Ammon's horn (tissue), 1 donor: ENCODE data around the gene TNPO1.

Experiments
- DNase-seq: peaks from one replicate; pipeline ENCODE4 v3.0.0-alpha.2; 2016; ENCODE audit warnings: low spot score

Gene TNPO1

DNA sequence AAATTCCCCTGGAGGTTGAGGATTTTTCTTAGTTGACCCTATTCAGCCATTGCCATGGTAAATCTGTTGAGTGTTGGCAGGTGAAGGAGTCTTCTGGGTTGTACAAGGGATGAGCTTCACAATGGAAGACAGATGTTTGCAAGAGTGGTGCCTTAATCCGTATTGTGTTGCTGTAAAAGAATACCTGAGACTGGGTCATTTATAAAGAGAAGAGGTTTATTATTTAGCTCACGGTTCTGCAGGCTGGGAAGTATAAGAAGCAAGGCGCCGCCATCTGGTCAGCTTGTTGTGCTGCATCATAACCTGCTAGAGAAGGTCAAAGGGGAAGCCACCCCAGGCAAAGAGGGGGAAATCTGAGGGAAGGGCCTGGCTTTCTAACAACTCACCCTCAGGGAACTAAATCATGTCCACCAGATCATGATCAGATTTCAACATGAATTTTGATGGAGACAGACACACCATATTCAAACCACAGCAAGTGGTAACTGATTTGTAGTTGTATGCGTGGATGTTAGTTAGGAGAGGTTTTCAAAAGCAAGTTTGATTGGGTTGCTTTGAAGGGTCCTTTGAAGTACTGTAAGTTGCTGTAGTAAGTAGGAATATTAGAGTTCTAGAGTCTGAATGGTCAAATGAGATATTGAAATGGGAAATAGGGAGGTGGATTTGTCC, 2.5 kb downstream of the TNPO1 start:
- DNase-seq, result peak; percentile 83

DNA sequence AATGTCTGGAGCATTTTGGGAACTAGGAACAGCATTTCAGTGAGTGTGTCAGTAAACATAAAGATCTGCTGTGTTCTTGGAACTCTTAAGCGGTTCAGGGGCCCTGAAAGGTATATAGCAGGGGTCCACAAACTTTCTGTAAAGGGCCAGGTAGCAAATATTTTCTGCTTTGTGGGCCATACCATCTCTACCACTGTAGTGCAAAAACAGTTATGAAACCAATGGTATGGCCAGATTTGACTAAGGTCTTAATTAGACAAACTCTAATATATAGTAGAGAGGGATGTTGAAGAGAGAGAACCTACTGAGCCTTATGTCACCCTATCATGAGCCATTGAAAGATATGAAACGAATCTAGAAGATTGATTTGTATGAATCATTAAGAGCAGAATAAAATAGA, 5.3 kb downstream of the TNPO1 start:
- no peak for DNase-seq

DNA sequence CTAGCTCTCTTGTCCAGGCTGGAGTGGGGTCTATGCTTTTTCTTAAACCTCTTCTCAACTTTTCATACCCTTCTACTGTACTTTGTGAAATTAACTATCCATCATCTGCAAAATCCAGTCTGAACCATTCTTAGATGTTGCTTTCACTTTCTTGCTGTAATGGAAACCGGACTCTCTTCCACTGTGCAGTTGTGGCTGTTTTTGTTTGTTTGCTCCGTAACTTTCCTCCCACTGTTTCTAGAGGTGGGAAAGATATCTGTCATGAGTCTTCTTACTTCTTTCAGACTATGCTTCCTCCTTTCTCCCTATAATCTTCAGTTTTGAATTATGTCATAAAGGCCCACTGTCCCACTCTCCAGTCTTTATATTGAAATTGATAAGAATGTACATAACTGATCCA, 6.5 kb downstream of the TNPO1 start:
- DNase-seq, result no peak

DNA sequence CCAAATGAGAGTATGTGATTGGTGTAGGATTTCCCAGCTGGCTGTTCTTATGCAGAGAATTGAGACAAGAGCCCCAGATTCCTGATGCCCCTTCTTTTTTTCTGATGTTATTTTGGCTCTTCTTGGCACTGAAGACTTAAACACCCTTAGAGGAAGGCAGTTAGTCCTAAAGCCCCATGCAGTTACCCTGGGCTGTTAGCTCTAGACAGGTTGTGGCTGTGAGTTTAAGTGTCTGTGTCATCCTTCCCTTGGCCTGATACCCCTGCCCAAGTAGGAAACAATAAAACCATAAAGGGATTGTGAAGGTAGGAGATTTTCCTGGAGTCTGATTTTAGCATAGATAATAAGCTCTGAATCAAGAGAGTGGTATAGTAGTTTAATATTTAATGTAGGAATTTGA, 13.2 kb downstream of the TNPO1 start:
- DNase-seq, result no peak

DNA sequence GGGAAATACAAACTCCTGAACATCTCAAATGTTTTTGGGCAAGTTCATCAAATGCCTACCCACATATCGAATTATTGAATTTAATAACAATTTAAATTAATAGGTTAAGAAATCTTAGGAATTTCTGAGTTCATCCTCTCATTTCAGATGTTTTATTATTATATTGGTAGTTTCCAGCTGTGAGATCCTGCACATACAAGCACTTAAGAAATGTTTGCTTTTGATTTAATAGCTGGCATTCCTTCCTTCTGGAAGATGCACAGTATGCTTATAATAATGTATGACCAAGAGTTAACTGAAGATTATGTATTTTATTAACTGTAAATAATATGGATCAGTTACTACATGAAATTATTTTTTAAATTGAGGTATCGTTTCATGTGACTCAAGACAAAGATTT, 13.9 kb downstream of the TNPO1 start:
- no peak for DNase-seq

DNA sequence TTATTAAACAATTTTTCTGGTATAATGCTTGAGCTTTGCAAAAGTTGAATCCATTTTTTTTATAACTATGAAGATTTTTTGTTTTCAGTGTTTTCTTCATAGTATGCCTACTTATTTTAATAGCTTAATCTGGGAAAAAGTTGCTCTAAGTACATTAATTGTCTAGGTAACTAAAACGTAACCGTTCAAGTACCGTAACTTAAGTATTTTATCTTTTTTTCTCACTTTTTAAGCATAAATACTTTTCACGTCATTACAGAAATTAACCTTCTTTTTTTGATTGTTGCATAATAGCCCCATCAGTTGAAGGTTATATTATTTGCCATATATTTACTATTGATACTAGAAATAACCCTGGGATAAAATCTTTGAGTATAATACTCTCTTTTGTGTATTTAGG, 15.2 kb downstream of the TNPO1 start:
- DNase-seq, result no peak

DNA sequence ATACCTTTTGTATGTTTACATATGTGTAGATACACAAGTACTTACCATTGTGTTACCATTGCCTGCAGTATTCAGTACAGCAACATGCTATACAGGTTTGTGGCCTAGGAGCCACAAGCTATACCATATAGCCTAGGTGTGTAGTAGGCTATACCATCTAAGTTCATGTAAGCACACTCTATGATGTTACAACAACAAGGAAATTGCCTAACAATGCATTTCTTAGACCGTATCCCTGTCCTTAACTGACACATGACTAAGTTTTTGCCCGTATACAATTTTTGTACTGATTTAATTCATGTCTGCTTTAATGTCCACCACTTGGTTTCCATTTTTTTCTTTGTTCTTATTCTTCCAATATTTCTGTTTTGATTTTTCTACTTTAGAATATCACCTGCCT, 18.5 kb downstream of the TNPO1 start:
- no peak for DNase-seq

DNA sequence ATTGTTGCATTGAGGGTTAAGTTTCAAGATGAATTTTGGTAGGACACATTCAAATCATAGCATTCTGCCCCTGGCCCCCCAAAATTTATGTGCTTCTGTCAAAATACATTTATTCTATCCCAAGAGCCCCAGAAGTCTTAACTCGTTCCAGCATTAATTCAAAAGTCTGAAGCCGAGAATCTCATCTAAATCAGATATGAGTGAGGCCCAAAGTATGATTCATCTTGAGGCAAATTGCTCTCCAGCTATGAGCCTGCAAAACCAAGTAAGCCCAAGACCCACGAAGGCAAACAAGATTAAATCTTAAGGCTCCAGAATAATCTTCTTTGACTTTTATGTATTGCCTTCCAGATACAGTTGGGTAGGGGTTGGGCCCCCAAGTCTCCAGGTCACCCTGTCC, 19.2 kb downstream of the TNPO1 start:
- no peak for DNase-seq

DNA sequence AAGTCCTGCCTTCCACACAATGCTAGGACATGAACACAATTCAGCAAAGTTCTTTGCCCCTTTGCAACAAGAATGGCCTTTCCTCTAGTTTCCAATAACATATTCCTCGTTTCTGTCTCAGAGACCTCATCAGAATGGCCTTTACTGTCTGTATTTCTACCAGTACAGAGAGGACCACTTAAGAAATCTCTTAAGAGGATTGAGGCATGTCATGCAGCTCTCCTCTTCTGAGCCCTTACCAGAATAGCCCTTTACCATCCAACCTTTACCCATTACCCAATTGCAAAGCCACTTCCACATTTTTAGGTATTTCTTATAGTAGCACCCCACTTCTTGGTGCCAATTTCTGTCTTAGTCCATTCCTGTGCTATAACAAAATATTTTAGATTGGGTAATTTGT, 20.3 kb downstream of the TNPO1 start:
- DNase-seq, result no peak

DNA sequence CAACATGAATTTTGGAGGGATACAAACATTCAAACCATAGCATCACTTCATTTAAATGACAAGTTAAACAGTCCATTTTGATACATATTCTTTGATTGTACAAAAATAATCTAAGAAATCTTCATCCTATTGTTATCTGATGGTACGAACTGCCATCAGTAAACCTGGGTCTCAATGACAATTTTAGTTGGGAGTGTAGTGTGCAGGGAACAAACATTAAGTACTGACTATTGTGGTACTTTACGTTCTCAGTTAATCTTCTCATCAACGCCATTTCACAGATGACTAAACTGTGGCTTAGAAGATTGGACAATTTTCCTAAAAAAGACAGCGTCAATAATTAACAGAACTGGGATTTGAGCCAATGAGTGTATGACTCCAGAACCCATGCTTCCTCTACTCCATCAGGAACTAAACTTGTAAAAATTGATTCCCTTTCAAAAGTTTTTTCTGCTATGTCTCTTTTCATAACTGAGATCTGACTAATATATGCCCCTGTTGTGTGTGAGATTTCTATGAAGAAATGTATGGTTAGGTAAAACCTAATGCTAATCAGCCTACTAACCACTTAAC, 21.1 kb downstream of the TNPO1 start:
- DNase-seq, result no peak

DNA sequence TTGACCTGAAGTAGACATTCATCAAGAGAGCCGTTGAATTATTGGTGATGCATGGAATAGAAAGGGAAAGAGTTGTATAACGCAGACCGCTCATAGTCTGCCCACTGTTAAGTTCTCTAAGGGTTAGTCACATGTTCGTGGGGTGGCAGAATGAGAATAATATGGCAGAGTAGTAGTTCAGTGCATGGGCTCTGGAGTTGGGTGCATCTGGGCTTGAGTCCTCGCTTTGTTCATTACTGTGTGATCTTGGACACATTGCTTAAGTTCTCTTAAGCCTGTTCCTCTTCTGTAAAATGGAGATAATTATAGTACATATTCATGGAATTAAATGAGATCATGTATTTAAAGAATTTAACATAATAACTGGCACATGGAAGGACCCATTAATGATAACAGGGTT, 23.6 kb downstream of the TNPO1 start:
- DNase-seq, result no peak

DNA sequence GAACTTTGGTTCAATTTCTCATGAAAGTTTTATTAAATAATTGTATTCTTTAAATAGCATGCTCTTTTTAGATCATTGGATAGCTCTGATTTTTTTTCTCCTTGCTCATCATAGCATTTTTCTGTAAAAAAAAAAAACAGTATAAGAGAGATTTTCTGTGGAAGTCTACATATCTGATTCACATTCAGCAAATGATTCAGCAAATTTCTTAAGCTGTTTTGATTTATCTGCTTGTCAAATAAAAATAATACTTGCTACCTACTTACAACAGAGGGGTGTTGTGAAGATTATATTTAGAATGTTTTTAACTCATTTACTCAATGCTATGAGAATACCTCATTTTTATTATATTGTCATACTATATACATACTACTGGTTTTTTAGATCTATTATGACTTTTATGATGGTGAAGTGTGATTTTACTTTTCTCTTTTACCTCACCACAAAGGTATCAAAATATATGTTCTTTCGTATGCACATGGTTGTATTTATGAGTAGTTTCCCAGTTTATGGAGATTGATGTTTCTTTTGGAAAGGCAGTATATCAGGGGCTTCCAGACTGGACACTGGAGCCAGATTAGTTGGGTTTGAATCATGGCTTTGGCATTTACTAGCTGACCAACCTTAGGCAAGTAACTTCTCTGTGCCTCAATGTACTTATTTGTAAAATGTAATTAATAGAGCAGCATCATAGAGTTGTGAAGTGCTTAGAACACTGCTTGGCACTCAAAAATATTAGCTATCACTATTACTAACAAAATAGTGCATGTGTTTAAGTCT, 25.5 kb downstream of the TNPO1 start:
- no peak for DNase-seq

DNA sequence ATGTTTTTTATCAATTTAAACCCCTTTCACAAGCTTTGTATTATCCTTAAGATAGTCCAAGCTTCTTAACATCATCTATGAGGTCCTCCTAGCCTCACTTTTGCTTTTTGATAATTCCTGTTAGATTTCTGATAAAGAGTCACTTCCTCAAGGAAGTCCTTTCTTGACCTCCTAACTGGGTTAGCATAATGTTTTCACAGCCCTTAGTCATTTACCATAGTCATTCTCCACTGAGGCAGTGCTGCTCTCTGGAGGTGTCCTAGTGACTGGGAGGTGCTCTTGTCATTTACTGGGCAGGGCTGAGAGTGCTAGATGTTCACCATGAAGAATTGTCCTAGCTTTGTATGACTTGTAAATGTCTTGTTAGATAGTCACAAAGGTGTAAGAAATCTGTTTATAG, 26.4 kb downstream of the TNPO1 start:
- no peak for DNase-seq

DNA sequence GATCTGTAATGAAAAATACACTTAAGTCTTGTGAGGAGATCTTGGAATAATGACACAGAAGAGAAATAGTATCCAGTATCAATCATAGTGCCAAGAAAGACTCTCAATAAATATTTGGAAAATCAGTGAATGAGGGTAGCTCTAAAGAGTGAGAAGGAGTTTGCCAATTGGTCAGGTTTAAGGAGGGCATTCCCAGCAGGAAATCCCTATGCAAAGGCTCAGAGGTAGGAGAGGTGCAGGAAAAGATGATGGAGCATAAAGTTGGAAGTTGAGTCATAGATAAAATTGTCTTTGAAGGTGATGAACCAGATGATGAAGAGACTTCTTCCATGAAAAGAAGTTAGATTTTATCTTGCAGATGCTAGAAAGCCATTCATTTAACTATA, 27.8 kb downstream of the TNPO1 start:
- no peak for DNase-seq

DNA sequence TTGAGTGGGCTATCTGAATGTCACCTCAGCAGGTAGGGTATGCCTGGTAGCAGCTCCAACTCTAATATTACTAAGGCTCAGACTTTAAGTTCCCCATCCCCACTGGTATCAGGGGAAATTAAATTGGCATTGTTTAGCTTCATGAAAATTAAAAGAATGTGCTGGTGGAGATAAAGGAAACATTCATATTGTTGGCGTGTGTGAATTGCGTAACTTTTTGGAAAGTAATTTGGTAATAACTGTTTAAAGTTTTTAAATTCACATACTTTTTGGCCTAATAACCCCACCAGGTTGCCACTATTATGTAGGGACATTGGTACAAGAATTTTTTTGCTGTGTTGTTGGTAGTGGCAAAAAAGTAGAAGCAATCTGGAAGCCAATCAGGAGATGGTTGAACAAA, 29.4 kb downstream of the TNPO1 start:
- DNase-seq, result no peak

DNA sequence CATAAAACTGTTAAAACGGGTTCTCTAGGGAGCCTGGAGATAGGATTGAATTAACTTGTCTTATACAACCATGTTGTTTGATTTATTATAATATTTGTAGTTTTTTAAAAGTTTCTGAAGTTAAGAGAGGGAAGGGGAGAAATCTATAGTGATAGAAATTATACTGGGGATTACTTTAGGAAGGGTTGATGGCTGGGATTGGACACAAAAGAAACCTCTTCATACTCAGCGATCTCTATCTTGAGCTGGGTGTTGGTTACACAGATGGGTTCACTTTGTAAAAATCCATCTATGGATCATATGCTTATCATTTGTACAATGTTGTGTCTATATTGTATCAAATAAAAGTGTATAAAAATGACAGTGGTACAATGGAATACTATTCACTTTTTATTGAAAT, 30.0 kb downstream of the TNPO1 start:
- DNase-seq, result no peak

DNA sequence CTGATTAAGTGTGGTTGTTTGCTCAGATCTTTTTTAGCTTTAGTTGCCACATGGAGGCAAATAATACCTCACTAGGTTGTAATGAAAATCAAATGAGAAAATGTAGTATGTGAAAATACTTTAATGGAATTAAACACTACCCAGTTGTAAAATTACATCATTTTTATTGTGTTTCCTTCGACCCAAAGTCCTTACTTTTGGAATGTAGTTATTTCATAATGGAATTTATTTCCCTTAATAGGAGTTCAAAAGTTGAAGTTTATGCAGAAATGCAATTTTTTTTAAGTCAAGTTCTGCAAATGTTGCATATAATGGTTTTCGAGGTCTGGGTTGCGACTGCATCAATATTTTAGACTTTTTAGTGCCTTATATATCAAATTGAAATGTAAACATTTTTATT, 31.0 kb downstream of the TNPO1 start:
- DNase-seq, result no peak

DNA sequence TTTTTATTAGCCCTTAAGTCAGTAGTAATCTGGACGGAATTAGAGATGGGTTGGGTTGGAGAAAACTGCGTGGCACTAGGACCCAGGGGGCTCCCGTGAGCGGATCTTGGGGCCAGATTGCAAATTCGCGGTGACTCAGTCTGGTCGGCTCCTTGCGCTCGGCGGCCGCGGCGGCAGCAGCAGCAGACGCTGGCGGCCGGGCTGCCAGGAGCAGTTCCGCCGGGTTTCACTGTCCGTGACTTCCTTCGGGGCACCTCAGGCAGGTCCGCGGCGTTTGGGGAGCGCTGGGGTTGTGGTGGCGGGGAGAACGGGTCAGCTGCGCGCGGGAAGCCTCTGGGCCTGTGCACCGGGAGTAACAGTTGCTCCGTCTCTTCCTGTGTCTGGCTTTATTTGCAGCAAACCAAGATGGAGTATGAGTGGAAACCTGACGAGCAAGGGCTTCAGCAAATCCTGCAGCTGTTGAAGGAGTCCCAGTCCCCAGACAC, 31.6 kb downstream of the TNPO1 start:
- peak; percentile 94 for DNase-seq

DNA sequence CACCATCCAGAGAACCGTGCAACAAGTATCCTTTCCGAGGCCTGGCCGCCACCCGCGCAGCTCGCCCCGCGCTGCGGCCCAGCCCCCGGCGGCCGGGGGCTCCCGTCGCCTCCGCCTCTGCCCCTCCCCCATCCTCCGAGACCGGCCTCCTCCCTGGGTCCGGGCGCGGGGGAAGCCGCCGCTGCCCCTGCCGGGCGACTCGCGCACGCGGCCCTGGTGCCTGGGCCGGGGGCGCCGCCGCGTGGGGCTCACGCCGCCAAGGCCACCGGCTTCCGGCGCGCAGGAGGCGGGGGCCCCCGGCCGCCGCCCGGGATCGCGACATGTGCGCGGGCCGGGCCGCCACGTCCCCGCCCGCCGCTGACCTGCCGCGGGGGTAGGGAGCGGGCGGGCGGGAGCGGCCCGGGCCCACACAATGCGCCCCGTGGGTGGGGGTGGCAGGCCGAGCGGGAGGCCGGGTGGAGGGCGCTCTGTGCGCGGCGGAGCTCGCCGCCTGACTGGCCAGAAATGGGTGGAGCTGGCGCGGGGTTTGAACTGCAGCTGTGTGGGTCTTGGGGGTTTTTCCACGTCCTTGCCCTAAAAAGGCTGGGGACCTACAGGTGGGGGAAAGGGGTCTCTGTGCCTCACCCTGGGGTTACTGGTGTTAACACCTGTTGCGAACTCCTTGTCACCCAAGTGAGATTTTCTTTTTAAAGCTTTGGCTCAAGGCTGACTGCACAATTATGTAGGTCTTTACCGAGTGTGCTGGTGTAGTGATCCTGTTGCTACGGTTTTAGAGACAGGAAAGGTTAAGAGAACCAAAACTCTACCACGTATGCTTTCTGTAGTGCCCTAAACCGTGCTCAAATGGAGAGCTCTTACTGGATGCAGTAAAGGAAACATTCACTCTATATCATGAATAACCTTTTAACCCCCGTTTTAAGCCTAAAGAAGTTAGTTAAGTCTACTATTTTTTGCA, 32.3 kb downstream of the TNPO1 start:
- peak; percentile 55 for DNase-seq

DNA sequence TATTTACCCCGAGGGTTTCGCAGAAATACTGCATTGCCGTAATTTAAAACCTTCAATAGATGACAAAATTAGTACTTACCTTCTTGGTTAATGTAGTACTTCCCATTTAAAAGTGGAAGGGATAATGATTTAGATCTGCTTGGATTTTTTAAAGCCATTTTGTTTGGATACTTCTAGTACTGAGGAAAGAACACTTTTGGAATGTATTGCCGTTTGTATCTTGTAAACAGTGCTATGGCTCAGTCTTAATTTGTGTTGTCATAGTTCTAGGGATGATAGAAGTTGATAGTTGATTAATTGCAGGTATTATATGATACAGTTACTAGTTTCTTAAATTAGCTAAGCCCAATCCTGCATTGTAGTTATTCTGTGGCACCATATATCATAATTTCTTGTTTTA, 33.1 kb downstream of the TNPO1 start:
- DNase-seq, result no peak

DNA sequence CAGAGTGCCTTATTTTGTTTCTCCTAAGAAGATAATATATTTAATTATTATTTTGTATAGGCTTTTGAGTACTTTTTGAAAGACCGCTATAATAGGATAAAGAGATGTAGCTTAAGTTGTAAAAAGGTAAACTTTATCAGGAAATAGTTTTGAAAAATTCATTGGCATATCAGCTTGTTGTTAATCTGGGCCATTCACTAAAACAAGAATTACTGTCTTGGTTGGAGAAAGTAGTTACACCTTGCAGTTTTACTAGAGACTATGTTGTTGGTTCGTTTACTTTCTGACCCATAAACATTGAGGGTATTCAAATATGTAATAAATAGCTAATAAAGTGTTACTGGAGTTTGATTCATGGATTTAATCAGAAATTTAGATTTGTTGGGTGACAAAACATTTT, 33.7 kb downstream of the TNPO1 start:
- DNase-seq, result no peak

DNA sequence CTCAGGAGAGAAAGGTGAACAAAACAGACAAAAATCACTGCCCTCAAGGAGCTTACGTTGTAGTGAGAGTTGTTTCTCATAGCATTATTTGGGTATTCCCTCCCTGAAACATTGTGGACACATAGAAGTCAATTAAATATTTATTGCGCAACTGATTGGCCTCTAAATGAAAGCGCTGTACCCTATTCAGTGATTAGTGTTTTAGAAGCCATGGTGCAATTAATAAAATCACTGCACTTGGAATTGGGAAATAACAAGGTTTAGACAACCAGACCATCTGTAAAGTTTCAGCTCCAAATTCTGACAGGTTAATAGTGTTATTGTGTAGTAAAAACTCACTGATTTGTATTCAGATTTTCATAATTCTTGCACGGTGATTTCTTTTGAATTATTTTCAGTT, 35.9 kb downstream of the TNPO1 start:
- no peak for DNase-seq
